Amygdala (tissue), 56 donors: Measurements from ENCODE around the gene SMIM20.
A peak's percentile ranks its signal among the peaks of the same experiment; 100 is the strongest.

Experiments used
- DNase-seq, 56 donors: peaks; one replicate each; lab custom pipeline; 2025; lab: John Stamatoyannopoulos, UW

Gene SMIM20

GRCh38 chr4:25951390-25951952 lies 37.5 kb downstream of the SMIM20 start:
- no peak for DNase-seq

GRCh38 chr4:25953740-25954139 lies 39.7 kb downstream of the SMIM20 start:
- DNase-seq: peak in 1 of 56 donors; percentile 16

DNA sequence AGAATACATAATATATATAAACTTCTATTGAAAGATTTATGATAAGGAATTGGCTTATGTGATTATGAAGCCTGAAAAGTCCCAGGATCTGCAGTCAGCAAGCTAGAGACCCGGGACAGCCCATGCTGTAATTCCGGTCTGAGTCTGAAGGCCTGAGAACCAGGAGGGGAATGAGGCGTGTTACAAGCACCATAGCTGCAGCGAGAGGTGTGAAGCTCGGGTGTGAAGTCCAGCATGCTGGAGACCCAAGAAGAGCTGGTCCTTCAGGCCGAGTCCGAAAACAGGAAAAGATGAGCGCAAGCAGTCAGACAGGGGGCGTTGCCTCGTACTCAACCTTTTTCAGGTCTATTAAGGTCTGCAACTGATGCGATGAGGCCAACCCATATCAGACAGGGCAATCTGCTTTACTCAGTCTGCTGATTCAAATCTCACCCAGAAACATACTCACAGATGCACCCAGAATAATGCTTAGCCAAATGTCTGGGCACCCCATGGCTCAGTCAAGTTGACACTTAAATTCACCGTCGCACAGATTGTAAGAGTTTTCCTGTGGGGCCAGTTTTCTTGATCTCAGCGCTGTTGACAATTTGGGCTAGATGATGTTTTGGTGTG lies 40.4 kb downstream of the SMIM20 start:
- no peak for DNase-seq

DNA sequence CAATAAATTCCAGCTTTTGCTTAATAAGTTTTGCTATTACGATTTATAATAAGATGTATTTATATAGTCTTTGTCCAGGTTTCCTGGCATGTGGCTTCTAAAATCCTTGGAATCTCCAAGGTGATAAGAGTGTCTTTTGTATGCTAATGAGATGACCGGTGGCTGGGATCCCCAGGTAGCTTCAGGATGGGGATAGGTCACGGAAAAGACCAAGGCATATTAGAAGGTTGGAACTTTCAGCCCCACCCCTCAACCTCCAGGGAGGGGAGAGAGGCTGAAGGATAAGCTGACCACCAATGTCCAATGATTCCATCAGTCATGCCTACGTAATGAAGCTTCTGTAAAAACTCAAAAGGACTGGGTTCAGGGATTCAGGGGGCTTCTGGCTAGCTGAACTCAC lies 41.7 kb downstream of the SMIM20 start:
- no peak for DNase-seq

DNA sequence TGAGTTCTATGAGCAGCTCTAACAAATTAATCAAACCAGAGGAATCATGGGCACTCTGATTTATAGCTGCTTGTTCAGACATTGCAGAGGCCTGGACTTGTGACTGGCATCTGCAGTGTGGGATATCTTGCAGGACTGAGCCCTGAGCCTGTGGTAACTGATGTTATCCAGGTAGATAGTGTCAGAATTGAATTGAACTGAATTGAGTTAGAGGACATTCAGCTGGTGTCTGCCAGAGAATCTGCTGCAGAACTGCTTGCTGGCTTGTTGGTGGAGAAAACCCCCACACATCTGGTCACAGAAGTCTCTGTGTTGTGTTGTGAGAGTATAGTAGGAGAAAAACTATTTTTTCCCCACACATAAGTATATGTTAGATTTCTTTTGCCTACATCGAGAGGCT lies 42.2 kb downstream of the SMIM20 start:
- DNase-seq: peak in 4 of 56 donors; percentile 0 to 11 (median 2)

- peak in 2 of 56 donors; percentile 8 to 12 for DNase-seq
Observed at GRCh38 chr4:25958110-25958509, 44.1 kb downstream of the SMIM20 start.

DNA sequence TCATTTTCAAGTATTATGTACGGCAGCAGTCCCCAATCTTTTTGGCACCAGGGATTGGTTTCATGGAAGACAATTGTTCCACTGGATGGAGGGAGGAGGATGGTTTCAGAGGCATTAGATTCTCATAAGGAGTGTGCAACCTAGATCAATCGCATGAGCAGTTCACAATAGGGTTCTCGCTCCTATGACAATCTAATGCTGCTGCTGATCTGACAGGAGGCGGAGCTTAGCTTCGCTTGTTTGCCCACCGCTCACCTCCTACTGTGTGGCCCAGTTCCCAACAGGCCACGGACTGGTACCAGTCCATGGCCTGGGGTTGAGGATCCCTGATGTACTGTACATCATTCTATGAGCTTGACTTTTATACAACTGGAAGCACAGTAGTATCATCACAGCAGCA lies 48.4 kb downstream of the SMIM20 start:
- DNase-seq: no peak

GRCh38 chr4:25965629-25966028 lies 51.6 kb downstream of the SMIM20 start:
- DNase-seq: no peak

DNA sequence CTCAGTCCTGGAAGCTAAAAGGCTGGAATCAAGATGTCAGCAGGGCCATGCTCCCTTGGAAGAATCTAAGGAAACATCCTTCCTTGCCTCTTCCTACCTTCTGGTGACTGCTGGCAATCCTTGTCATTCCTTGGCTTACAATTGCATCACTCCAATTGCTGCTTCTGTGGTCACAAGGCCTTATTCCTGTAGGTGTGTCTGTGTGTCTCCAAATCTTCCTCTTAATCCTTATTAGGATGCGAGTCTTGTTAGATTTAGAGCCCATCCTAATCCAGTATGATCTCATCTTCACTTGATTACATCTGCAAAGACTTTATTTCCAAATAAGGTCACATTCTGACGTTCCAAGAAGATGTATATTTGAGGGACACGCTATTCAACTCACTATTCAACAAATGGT lies 52.2 kb downstream of the SMIM20 start:
- no peak for DNase-seq

DNA sequence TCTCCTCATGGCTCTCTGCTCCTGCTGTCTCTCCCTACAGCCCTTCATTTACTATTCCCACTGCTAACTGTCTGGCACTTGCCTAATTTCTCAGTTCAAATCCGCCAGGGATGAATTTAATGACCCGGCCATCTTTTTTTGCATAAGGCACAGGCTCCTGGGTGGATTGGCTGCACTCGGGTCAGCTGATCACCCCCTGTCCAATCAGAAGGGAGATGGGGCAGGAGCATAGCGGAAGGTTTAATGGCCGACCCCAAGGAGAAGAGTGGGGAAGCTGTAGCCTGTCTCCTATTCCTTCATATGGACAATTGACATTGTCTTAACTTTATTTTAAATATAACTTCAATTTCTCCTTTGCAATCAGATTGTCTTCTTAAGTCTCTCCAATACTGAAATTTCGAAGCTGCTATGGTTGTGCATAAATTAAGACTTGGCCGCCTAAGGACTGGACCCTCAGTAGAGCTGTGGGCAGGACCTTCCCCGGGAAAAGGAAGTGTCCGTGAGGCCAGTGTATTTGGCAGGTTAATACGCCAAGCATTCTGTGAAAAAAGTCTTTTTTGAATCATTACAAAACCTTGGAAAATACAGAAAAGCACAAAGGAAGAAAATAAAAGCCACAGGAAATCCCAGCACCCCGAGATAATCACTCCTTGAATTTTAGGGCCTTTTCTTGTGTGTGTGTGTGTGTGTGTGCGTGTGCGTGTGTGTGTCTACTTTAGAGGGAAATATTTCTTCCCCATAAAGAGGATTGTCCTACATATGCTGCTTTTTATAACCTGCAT lies 55.5 kb downstream of the SMIM20 start:
- no peak for DNase-seq

GRCh38 chr4:25970226-25970675 lies 56.2 kb downstream of the SMIM20 start:
- DNase-seq: peak in 8 of 56 donors; percentile 4 to 29 (median 14)

DNA sequence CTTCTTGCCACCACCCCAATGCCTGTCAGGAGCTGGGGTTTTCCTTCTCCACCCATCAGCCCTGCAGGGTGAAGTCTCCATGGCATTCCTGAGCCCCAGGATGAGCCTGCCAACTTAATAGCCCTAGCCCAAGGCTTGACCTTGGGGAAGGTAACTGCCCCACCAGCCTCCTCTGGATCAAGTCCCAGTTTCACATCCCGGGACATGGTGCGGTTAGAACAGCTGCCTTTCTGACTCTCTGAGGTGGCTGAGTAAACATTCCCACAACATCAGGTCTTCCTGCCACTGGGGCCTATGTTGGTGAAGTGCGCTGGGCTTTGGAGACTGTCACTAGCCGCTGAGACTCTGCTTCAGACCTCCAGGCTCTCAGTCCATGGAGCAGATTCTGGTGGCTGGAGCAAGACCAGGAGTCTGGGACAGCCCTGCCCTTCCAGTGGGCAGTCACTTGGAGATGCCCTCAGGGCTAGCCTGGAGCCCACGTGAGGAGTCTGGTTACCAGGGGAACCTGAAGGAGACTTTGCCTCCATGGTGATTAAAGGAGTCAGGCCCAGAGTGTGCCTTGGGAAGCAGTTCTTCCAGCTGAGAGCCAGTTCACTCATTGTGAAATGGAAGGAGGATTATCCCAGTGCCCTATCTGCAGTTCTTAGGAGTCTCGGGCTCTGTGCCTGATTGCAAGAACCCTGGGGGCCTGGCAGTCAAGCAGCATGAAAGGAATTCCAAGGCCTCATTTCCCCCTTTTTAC lies 56.8 kb downstream of the SMIM20 start:
- peak in 24 of 56 donors; percentile 7 to 54 (median 24) for DNase-seq

GRCh38 chr4:25972366-25972765 lies 58.3 kb downstream of the SMIM20 start:
- DNase-seq: no peak

GRCh38 chr4:25972984-25973745 lies 59.1 kb downstream of the SMIM20 start:
- no peak for DNase-seq

- DNase-seq: no peak
Observed at GRCh38 chr4:25976780-25977179, 62.8 kb downstream of the SMIM20 start.

DNA sequence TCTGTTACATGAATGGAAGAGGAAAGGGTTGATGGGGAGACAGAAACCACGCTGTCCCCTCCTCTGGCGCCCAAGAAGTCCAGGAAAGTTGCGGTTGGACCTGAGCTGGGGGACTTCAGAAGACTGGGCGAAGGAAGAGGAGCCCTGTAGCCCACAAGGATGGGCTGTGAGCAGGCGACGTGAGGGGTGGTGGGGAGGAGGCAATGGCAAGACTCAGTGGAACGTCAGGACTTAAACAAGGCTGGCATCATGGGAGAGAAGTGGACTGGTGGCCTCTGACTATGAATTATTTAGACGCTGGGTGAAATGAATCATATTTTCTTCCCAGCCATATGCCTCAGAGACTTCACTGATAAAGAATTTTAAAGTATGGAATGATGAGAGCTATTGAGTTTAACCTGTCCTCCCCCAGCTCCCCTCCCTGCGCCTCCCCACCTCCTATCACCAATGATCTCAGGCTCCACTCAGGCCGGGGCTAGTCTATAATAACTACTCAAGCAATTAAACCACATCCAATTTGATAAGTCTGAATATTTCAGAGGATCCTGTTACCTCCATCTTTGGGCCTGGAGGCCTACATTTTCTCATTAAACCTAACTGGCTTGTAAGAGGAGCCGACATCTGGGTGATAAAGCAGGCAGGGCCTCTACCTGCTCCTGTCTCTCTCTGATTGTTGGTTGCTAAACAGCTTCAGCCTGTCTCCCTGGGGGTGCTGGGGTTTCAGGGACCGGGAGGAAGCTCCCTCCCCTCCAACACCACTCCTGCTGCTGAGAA lies 63.6 kb downstream of the SMIM20 start:
- DNase-seq: no peak

DNA sequence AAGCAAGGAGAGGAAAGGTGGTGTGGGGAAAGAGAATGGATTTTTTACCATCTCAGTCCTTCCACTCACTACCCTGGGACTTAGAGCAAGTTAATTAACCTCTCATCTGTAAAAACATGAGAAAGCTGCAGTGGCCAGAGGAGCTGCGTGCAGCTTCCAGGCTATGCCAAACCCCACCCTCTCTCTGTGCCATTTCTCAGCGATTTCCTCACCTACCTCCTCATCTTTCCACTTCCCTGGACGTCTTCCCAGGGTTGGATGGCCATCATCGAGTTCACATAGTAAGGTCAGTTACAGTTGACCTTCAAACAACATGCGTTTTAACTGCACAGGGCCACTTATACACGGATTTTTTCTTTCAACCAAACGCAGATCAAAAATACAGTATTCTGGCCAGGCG lies 64.3 kb downstream of the SMIM20 start:
- DNase-seq: no peak
